IMR-90 (cell line): ENCODE data around the gene RFXANK. TPM values are rescaled to one million over a fixed set of nuclear protein-coding genes. Genes with fewer than 3 reads are reported as not detected.

Source experiments
- ATAC-seq: fragments of 200-7000 bp; cut with Tn5 transposase; 2 replicates; pipeline ENCODE4 v1.9.1; 2020; ENCODE audit warnings: low read depth, mild to moderate bottlenecking, moderate library complexity
- BruUV-seq: library from RNA; stranded (reverse); fragments of 400-500 nt; replicated peaks from 2 replicates; lab custom pipeline; 2021; lab: Mats Ljungman, UMichigan
- CTCF ChIA-PET: fragments of 300-600 bp; formaldehyde crosslinking; extraction: SDS; loops from one replicate; lab custom pipeline; 2021; ENCODE audit warnings: antibody characterized with exemption; lab: Yijun Ruan, JAX
- POLR2A ChIA-PET: fragments of 300-600 bp; sonication (Branson Sonifier 250); formaldehyde crosslinking; loops from one replicate; lab custom pipeline; 2022; ENCODE audit warnings: antibody characterized with exemption; ENCODE audit not compliant: unreplicated experiment; lab: Charles Lee
- DNase-seq: peaks from one replicate; pipeline ENCODE4 v3.0.0; 2013
- H2AFZ ChIP-seq: replicated peaks from 2 replicates; pipeline ENCODE3; 2013; ENCODE audit warnings: low read length, mild to moderate bottlenecking; ENCODE audit not compliant: poor library complexity
- H2AK5ac ChIP-seq: 2 replicates; pipeline ENCODE4 v1.6.1; 2013; ENCODE audit warnings: low read depth, low read length, inconsistent platforms
- H2AK9ac ChIP-seq: replicated peaks from 2 replicates; pipeline ENCODE3; 2013; ENCODE audit warnings: mild to moderate bottlenecking, low read depth, low read length, moderate library complexity; ENCODE audit not compliant: poor library complexity
- H2BK120ac ChIP-seq: 2 replicates; pipeline ENCODE4 v1.6.1; 2013; ENCODE audit warnings: low read depth, low read length, inconsistent platforms
- H2BK15ac ChIP-seq: 3 replicates; pipeline ENCODE4 v1.6.1; 2013; ENCODE audit warnings: low read depth, low read length, inconsistent platforms
- H2BK20ac ChIP-seq: 2 replicates; pipeline ENCODE4 v1.6.1; 2013; ENCODE audit warnings: low read depth, mild to moderate bottlenecking, inconsistent platforms, low read length, moderate library complexity
- H2BK5ac ChIP-seq: 2 replicates; pipeline ENCODE4 v1.6.1; 2013; ENCODE audit warnings: mild to moderate bottlenecking, low read depth, low read length, inconsistent platforms; ENCODE audit not compliant: poor library complexity, severe bottlenecking
- H3K14ac ChIP-seq: replicated peaks from 2 replicates; pipeline ENCODE4 v1.6.1; 2013; ENCODE audit warnings: low read depth, low read length, inconsistent platforms
- H3K18ac ChIP-seq: 2 replicates; pipeline ENCODE4 v1.6.1; 2013; ENCODE audit warnings: low read depth, low read length, control low read depth
- H3K23ac ChIP-seq: 2 replicates; pipeline ENCODE4 v1.6.1; 2013; ENCODE audit warnings: low read depth, low read length, inconsistent platforms
- H3K27ac ChIP-seq: 2 replicates; pipeline ENCODE4 v1.5.1; 2013; ENCODE audit warnings: mild to moderate bottlenecking, control low read depth, low read length; ENCODE audit not compliant: insufficient read depth
- H3K27me3 ChIP-seq: 2 replicates; pipeline ENCODE4 v1.6.1; 2013; ENCODE audit warnings: low read length; ENCODE audit not compliant: control insufficient read depth, insufficient read depth
- H3K36me3 ChIP-seq: 2 replicates; pipeline ENCODE4 v1.6.1; 2013; ENCODE audit warnings: low read length, mixed read lengths; ENCODE audit not compliant: control insufficient read depth, insufficient read depth
- H3K4ac ChIP-seq: 2 replicates; pipeline ENCODE4 v1.6.1; 2013; ENCODE audit warnings: low read depth, low read length, inconsistent platforms
- H3K4me1 ChIP-seq: 2 replicates; pipeline ENCODE4 v1.6.1; 2013; ENCODE audit warnings: low read length, mixed read lengths; ENCODE audit not compliant: control insufficient read depth, insufficient read depth
- H3K4me2 ChIP-seq: 2 replicates; pipeline ENCODE4 v1.6.1; 2013; ENCODE audit warnings: low read depth, mild to moderate bottlenecking, control low read depth, low read length, moderate library complexity
- H3K4me3 ChIP-seq: 2 replicates; pipeline ENCODE4 v1.5.1; 2013; ENCODE audit warnings: low read depth, mild to moderate bottlenecking, control low read depth, low read length, moderate library complexity; ENCODE audit not compliant: insufficient read depth
- H3K56ac ChIP-seq: 2 replicates; pipeline ENCODE4 v1.6.1; 2013; ENCODE audit warnings: low read length, inconsistent platforms; ENCODE audit not compliant: insufficient read depth; ENCODE audit errors: extremely low read depth
- H3K79me1 ChIP-seq, 2 experiments: 2 replicates each; pipeline ENCODE4 v1.6.1; 2013; ENCODE audit warnings: low read length in 2 of 2, inconsistent platforms in 1 of 2, low read depth in 1 of 2
- H3K9ac ChIP-seq: 2 replicates; pipeline ENCODE4 v1.6.1; 2013; ENCODE audit warnings: low read depth, low read length, control low read depth
- H3K9me1 ChIP-seq: 2 replicates; pipeline ENCODE4 v1.6.1; 2013; ENCODE audit warnings: low read length, inconsistent platforms; ENCODE audit not compliant: insufficient read depth
- H3K9me3 ChIP-seq: 2 replicates; pipeline ENCODE4 v1.6.1; 2013; ENCODE audit warnings: low read length; ENCODE audit not compliant: control insufficient read depth, insufficient read depth
- H4K20me1 ChIP-seq: 2 replicates; pipeline ENCODE4 v1.6.1; 2013; ENCODE audit warnings: low read length, inconsistent platforms; ENCODE audit not compliant: insufficient read depth
- H4K5ac ChIP-seq: 2 replicates; pipeline ENCODE4 v1.6.1; 2013; ENCODE audit warnings: mild to moderate bottlenecking, low read depth, low read length, control low read depth
- H4K8ac ChIP-seq, 2 experiments: 2 replicates each; pipeline ENCODE4 v1.6.1; 2013; ENCODE audit warnings: low read depth in 2 of 2, low read length in 2 of 2, control low read depth in 1 of 2, inconsistent platforms in 1 of 2
- H4K91ac ChIP-seq: 2 replicates; pipeline ENCODE4 v1.6.1; 2013; ENCODE audit warnings: low read depth, low read length, inconsistent platforms; ENCODE audit not compliant: insufficient read depth
- BHLHE40 ChIP-seq: fragments of 150-350 bp; IDR thresholded peaks from 2 replicates; pipeline ENCODE4 v1.6.1; 2016; ENCODE audit warnings: mild to moderate bottlenecking, low read depth, low read length
- CEBPB ChIP-seq: IDR thresholded peaks from 2 replicates; pipeline ENCODE4 v1.6.1; 2012; ENCODE audit warnings: low read depth, low read length, improper control_type of control experiment
- CHD1 ChIP-seq: IDR thresholded peaks from 2 replicates; pipeline ENCODE4 v1.6.1; 2012; ENCODE audit warnings: low read depth, low read length, improper control_type of control experiment
- ELK1 ChIP-seq: fragments of 150-350 bp; IDR thresholded peaks from 2 replicates; pipeline ENCODE4 v1.6.1; 2016; ENCODE audit warnings: low read depth, mild to moderate bottlenecking, low read length, moderate library complexity, borderline replicate concordance
- FOS ChIP-seq: fragments of 150-350 bp; IDR thresholded peaks from 2 replicates; pipeline ENCODE4 v1.6.1; 2016; ENCODE audit warnings: low read depth, low read length
- MAFK ChIP-seq: IDR thresholded peaks from 2 replicates; pipeline ENCODE4 v1.6.1; 2012; ENCODE audit warnings: low read depth, low read length, improper control_type of control experiment
- MAZ ChIP-seq: IDR thresholded peaks from 2 replicates; pipeline ENCODE4 v1.6.1; 2012; ENCODE audit warnings: low read depth, mild to moderate bottlenecking, low read length, improper control_type of control experiment, moderate library complexity, borderline replicate concordance
- MXI1 ChIP-seq: IDR thresholded peaks from 2 replicates; pipeline ENCODE4 v1.6.1; 2012; ENCODE audit warnings: low read depth, mild to moderate bottlenecking, low read length, moderate library complexity, borderline replicate concordance
- NFE2L2 ChIP-seq: fragments of 150-350 bp; IDR thresholded peaks from 2 replicates; pipeline ENCODE4 v1.6.1; 2016; ENCODE audit warnings: low read depth, mild to moderate bottlenecking, low read length
- POLR2A ChIP-seq: IDR thresholded peaks from 2 replicates; pipeline ENCODE4 v1.6.1; 2012; ENCODE audit warnings: mild to moderate bottlenecking, low read depth, low read length
- RAD21 ChIP-seq: IDR thresholded peaks from 2 replicates; pipeline ENCODE4 v1.6.1; 2012; ENCODE audit warnings: low read length, improper control_type of control experiment
- RCOR1 ChIP-seq: IDR thresholded peaks from 2 replicates; pipeline ENCODE4 v1.6.1; 2012; ENCODE audit warnings: mild to moderate bottlenecking, low read length, improper control_type of control experiment; ENCODE audit not compliant: insufficient replicate concordance
- RFX5 ChIP-seq: IDR thresholded peaks from 2 replicates; pipeline ENCODE4 v1.8.0; 2012; ENCODE audit warnings: low read depth, mild to moderate bottlenecking, low read length, moderate library complexity
- WGBS, 2 experiments: methylation state at CpG; one replicate each; pipeline versions ENCODE4 v1.1.5 to v1.1.7; 2013; ENCODE audit warnings: missing lambda C conversion rate in 2 of 2; ENCODE audit not compliant: insufficient read length in 1 of 2; ENCODE audit errors: extremely low coverage in 2 of 2; 5-methylcytosine and 5-hydroxymethylcytosine counted together
- dilution Hi-C: fragments of 300-500 bp; cut with HindIII; formaldehyde crosslinking; loops from one replicate; pipeline ENCODE4 v1.14.3; 2018; ENCODE audit warnings: low sequenced_read_pairs; ENCODE audit not compliant: unreplicated experiment
- in situ Hi-C: fragments of 300-500 bp; cut with MboI; formaldehyde crosslinking; loops from 3 replicates; pipeline ENCODE4 v1.14.3; 2019; ENCODE audit warnings: low sequenced_read_pairs, inconsistent platforms, mixed read lengths
- intact Hi-C: fragments of 100-400 bp; cut with micrococcal nuclease; formaldehyde crosslinking; loops from 2 replicates; pipeline ENCODE4 v1.10.0; 2022
- polyA plus RNA-seq, 3 experiments: library from polyadenylated mRNA; depleted of rRNA; stranded (reverse); fragments of >200 nt; gene quantifications; 2 replicates each; pipeline ENCODE4 v1.2.3, GENCODE V29; 2012; ENCODE audit warnings: low replicate concordance in 1 of 3
- total RNA-seq: library from RNA; depleted of rRNA; stranded (reverse); fragments of >200 nt; gene quantifications from 2 replicates; pipeline ENCODE4 v1.2.3, GENCODE V29; 2012
- TF ChIP-seq, protein P1 (sequence below): conservative IDR thresholded peaks from 2 replicates; pipeline ENCODE4 v1.5.1; 2012; ENCODE audit warnings: mild to moderate bottlenecking, low read depth, low read length, improper control_type of control experiment
- TF ChIP-seq, protein P2 (sequence below): fragments of 150-350 bp; IDR thresholded peaks from 2 replicates; pipeline ENCODE4 v1.6.1; 2017; ENCODE audit warnings: mild to moderate bottlenecking, antibody characterized with exemption, low read length, low read depth

The RFXANK gene
- total and polyA plus RNA-seq, 2 of the 4 experiments (the other 2 are of a cell fraction): 68.3 to 97.8 TPM

DNA sequence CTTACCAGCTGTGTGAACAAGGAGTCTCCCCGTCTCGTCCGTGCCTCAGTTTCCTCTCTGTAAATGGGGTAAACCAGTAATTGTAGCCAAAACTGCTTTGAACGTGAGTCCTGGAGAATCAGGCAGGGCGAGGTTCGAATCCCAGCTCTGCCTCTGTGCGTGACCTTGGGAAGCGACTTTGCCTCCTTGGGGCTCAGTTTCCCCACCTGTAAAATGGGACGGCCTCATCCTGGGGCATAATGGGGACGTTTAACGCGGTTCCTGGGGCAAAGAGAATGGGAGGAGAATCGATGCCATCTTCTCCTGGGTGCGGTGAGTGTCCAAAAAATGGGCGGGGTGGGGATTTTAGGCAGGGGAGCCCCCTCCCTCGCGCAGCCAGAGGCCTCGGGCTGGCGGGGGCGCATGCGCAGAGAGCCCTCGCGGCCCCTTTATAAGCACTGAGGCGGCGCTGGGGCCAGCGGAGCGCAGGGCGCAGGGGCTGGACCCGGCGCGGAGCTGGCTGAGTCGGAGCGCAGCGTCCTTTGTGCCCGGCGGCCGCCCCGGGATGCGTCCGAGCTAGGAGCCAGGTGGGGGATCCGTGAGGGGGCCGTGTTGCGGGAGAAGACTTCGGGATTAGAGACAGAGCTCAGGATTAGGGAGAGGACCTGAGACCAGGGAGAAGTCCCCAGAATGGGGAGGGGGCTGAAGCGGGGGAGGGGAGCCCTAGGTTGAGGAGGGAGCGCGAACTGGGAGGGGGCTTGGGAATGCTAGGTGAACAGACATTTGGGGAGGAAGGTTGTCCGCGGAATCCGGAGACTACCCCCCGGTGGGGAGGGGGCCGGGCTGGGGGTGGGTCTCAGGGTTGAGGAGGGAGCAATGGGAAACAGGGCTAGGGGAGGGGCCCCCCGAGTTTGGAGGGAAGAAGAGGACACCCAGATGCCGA is 19.7 kb downstream of the RFXANK start, which contains the start of gene NCAN:
NCAN (plus strand) TSS at position 460 of the 922 bp plus-strand sequence. CDS start 4,996 bp downstream, outside the sequence.
- no peak within 1 kb of the TSS for H3K27ac ChIP-seq
- no peak within 1 kb of the TSS for H4K5ac ChIP-seq
- no peak within 1 kb of the TSS for H3K23ac ChIP-seq
- H3K9me3 ChIP-seq: no peaks in the 10 kb centered on the region
- no peaks in the 10 kb centered on the region for H3K36me3 ChIP-seq
- no peak within 1 kb of the TSS for H4K91ac ChIP-seq
- intact Hi-C loops (no loop called here), in situ Hi-C loops (no loop called here), dilution Hi-C loops (no loop called here)
- POLR2A ChIA-PET: no interaction called here
- H2BK120ac ChIP-seq: no peak within 1 kb of the TSS
- no peak within 1 kb of the TSS for H2BK20ac ChIP-seq
- no peak within 1 kb of the TSS for H3K18ac ChIP-seq
- ATAC-seq (no peak), DNase-seq (no peak)
- BruUV-seq: no TSS peak
- H3K79me1 ChIP-seq: no peaks in the 10 kb centered on the region
- no peak within 1 kb of the TSS for H4K8ac ChIP-seq
- no peak within 1 kb of the TSS for H3K14ac ChIP-seq
- peaks cover 32% of the 10 kb centered on the region for H3K27me3 ChIP-seq
- H3K9me1 ChIP-seq: 0 out of 2 replicates have a peak, but pooled peaks cover 2% of the 10 kb centered on the region
- H3K4ac ChIP-seq: no peak within 1 kb of the TSS
- H3K9ac ChIP-seq: no peak within 1 kb of the TSS
- H3K56ac ChIP-seq: no peak within 1 kb of the TSS
- CTCF ChIA-PET: no interaction called here
- peak within 1 kb of the TSS; percentile 28 for H2AK9ac ChIP-seq
- 5% methylated on average over 22 of the region's 54 CpGs; no CpG with 5 or more reads in 1 of the 2 experiments for WGBS, 2 experiments
- H2BK15ac ChIP-seq: no peak within 1 kb of the TSS
- H3K4me2 ChIP-seq: no peak within 1 kb of the TSS
- no peak for TF ChIP-seq FOS
- no peak for TF ChIP-seq NFE2L2
- no peak for TF ChIP-seq RCOR1
- no peak for TF ChIP-seq BHLHE40
- TF ChIP-seq MXI1: no peak
- TF ChIP-seq MAFK: no peak
- no peak for TF ChIP-seq ELK1
- TF ChIP-seq, protein P1, sequence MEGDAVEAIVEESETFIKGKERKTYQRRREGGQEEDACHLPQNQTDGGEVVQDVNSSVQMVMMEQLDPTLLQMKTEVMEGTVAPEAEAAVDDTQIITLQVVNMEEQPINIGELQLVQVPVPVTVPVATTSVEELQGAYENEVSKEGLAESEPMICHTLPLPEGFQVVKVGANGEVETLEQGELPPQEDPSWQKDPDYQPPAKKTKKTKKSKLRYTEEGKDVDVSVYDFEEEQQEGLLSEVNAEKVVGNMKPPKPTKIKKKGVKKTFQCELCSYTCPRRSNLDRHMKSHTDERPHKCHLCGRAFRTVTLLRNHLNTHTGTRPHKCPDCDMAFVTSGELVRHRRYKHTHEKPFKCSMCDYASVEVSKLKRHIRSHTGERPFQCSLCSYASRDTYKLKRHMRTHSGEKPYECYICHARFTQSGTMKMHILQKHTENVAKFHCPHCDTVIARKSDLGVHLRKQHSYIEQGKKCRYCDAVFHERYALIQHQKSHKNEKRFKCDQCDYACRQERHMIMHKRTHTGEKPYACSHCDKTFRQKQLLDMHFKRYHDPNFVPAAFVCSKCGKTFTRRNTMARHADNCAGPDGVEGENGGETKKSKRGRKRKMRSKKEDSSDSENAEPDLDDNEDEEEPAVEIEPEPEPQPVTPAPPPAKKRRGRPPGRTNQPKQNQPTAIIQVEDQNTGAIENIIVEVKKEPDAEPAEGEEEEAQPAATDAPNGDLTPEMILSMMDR: no peak
- TF ChIP-seq MAZ: no peak
- TF ChIP-seq CEBPB: no peak
- TF ChIP-seq, protein P2, sequence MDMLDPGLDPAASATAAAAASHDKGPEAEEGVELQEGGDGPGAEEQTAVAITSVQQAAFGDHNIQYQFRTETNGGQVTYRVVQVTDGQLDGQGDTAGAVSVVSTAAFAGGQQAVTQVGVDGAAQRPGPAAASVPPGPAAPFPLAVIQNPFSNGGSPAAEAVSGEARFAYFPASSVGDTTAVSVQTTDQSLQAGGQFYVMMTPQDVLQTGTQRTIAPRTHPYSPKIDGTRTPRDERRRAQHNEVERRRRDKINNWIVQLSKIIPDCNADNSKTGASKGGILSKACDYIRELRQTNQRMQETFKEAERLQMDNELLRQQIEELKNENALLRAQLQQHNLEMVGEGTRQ: no peak
- TF ChIP-seq CHD1: no peak
- TF ChIP-seq RFX5: no peak
- no peak for TF ChIP-seq RAD21
- no peak for TF ChIP-seq POLR2A
- no peaks in the 10 kb centered on the region for H3K4me1 ChIP-seq
- H2AK5ac ChIP-seq: no peak within 1 kb of the TSS
- peaks cover 6% of the 10 kb centered on the region; the same call in 1 of the 2 replicates for H4K20me1 ChIP-seq
- H2BK5ac ChIP-seq: no peak within 1 kb of the TSS
- no peak within 1 kb of the TSS for H2AFZ ChIP-seq
- no peak within 1 kb of the TSS for H3K4me3 ChIP-seq
